ENCODE data around the gene OR10A4.

The OR10A4 gene

GRCh38 chr11:6876325-6876724, at the start of gene OR10A4:
TSS of gene OR10A4 (plus strand) at chr11:6876625. CDS start at chr11:6876648, 23 bp downstream.
- Histone ChIP-seq H3K27ac (no peak within 1 kb of the TSS), H3K4me3 (no peak within 1 kb of the TSS), H3K27me3 (no peaks in the 10 kb centered on the region), H3K36me3 (no peaks in the 10 kb centered on the region), H3K9me3 (no peaks in the 10 kb centered on the region), H3K4me1 (no peaks in the 10 kb centered on the region)
- TF ChIP-seq CTCF (IDR thresholded peaks at IDR 0.05) = no peak
- intact Hi-C loops (cut with DNase I; ENCODE audit: low total_unique reads) = no loop called here
- DNase-seq = no peak

GRCh38 chr11:6828103-6828502, 48.3 kb upstream of the OR10A4 start:
- no peak for TF ChIP-seq CTCF (IDR thresholded peaks at IDR 0.05)
- no peak for DNase-seq
- no peak overlapping the region for H3K4me3 ChIP-seq
- intact Hi-C loops (cut with DNase I; ENCODE audit: low total_unique reads) = no loop called here
- H3K4me1 ChIP-seq = no peaks in the 10 kb centered on the region
- no peaks in the 10 kb centered on the region for H3K9me3 ChIP-seq
- no peak overlapping the region for H3K27ac ChIP-seq
- H3K36me3 ChIP-seq = no peaks in the 10 kb centered on the region
- H3K27me3 ChIP-seq = no peaks in the 10 kb centered on the region

- no peak for DNase-seq
- no peaks in the 10 kb centered on the region for H3K27me3 ChIP-seq
- no peaks in the 10 kb centered on the region for H3K9me3 ChIP-seq
- intact Hi-C loops (cut with DNase I; ENCODE audit: low total_unique reads) = no loop called here
- no peak overlapping the region for H3K4me3 ChIP-seq
- no peak for TF ChIP-seq CTCF (IDR thresholded peaks at IDR 0.05)
- no peaks in the 10 kb centered on the region for H3K36me3 ChIP-seq
- H3K27ac ChIP-seq = no peak overlapping the region
- H3K4me1 ChIP-seq = no peaks in the 10 kb centered on the region
These were observed 43.1 kb upstream of the OR10A4 start for GRCh38 chr11:6833356-6833755.

GRCh38 chr11:6834021-6834420, 42.4 kb upstream of the OR10A4 start:
- no peak for DNase-seq
- TF ChIP-seq CTCF (IDR thresholded peaks at IDR 0.05) = no peak

GRCh38 chr11:6841694-6842093, 34.7 kb upstream of the OR10A4 start:
- H3K4me1 ChIP-seq = no peaks in the 10 kb centered on the region
- intact Hi-C loops (cut with DNase I; ENCODE audit: low total_unique reads) = no loop called here
- no peaks in the 10 kb centered on the region for H3K36me3 ChIP-seq
- no peaks in the 10 kb centered on the region for H3K9me3 ChIP-seq
- no peak for DNase-seq
- H3K4me3 ChIP-seq = no peak overlapping the region
- no peak overlapping the region for H3K27ac ChIP-seq
- no peaks in the 10 kb centered on the region for H3K27me3 ChIP-seq
- TF ChIP-seq CTCF (IDR thresholded peaks at IDR 0.05) = no peak

More at GRCh38 chr11:6834021-6834420, 42.4 kb upstream of the OR10A4 start:
- Histone ChIP-seq H3K36me3 (no peaks in the 10 kb centered on the region), H3K4me1 (no peaks in the 10 kb centered on the region), H3K9me3 (no peaks in the 10 kb centered on the region), H3K4me3 (no peak overlapping the region), H3K27me3 (no peaks in the 10 kb centered on the region), H3K27ac (no peak overlapping the region)
- intact Hi-C loops (cut with DNase I; ENCODE audit: low total_unique reads) = no loop called here

- no peaks in the 10 kb centered on the region for H3K4me1 ChIP-seq
- intact Hi-C loops (cut with DNase I; ENCODE audit: low total_unique reads) = no loop called here
These were observed 32.8 kb upstream of the OR10A4 start for GRCh38 chr11:6843670-6844069.

More at GRCh38 chr11:6843670-6844069, 32.8 kb upstream of the OR10A4 start:
- Histone ChIP-seq H3K9me3 (no peaks in the 10 kb centered on the region), H3K4me3 (no peak overlapping the region), H3K36me3 (no peaks in the 10 kb centered on the region), H3K27me3 (no peaks in the 10 kb centered on the region), H3K27ac (no peak overlapping the region)
- no peak for DNase-seq
- no peak for TF ChIP-seq CTCF (IDR thresholded peaks at IDR 0.05)
